IPS DF 4.7 (cell line): ENCODE measurements around the gene SARS1.
"Not testable (repeated sequence)": the region's sequence is repeated elsewhere in the genome, so short reads cannot be mapped to it uniquely, and the experiment has no call there.

Experiments used
- DNase-seq: peaks from one replicate; pipeline ENCODE4 v3.0.0-alpha.2; 2013; ENCODE audit warnings: low spot score; ENCODE audit errors: extremely low read depth

The SARS1 gene, protein sequence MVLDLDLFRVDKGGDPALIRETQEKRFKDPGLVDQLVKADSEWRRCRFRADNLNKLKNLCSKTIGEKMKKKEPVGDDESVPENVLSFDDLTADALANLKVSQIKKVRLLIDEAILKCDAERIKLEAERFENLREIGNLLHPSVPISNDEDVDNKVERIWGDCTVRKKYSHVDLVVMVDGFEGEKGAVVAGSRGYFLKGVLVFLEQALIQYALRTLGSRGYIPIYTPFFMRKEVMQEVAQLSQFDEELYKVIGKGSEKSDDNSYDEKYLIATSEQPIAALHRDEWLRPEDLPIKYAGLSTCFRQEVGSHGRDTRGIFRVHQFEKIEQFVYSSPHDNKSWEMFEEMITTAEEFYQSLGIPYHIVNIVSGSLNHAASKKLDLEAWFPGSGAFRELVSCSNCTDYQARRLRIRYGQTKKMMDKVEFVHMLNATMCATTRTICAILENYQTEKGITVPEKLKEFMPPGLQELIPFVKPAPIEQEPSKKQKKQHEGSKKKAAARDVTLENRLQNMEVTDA

DNA sequence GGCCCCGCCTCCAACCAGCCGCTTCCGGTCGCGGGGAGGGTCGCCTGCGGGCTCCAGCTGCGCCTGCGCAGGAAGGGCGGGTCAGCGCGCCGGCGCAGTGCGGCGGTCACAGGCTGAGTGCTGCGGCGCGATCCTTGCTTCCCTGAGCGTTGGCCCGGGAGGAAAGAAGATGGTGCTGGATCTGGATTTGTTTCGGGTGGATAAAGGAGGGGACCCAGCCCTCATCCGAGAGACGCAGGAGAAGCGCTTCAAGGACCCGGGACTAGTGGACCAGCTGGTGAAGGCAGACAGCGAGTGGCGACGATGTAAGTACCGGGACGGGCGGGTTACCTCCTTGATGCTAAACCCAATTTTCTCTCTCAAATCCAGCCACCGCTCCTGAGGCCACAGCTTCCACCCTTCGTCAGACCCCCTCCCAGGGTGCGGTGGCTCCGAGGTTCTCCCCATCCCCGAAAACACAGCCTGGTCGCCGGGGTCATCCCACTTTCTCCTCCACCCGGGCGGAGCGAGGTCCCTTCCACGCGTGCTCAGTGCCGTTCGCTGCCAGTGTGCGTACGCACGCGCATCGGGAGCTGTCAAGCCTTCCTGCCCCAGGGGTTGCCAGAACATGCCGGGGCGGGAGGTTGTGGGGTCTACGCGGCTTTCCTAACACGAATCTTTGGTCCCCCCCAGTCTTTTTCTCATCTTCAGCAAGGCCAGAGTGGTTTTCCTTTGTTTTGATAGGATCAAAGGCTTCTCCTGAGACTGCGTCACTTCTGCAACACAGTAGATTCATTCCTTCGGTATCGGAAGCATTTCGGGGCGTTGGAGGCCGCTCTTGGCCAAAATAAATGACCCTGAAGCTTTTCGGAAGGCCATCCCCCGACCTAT, at the start of gene SARS1:
SARS1 (plus strand) TSS at position 95 of the 870 bp plus-strand sequence; CDS start at position 170, 75 bp downstream.
- no peak for DNase-seq

- no peak for DNase-seq
Measured at GRCh38 chr1:109164538-109164937, 49.2 kb upstream of the SARS1 start.

DNA sequence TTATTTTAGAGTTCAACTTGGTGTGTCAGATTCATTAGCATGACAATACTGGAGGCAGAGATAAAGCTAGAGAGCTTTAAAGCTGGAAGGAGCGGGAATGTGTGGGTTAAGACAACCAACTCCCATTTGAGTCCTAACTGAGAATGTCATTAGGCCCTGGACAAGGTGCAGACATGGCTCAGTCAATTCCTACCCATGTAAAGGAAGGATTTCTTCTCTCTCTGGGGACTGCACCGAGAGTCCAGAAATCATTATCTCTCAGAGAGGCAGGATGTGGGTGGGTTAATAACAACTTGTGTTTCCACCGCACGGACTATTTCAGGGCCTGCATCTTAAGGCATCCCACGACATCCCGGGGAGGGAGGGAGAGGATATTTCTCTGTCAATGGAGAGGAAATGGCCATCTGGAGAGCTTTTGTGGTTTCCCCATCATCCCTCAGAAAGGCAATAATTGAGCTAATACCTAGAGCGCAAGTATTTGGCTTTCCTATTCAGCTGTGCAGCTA, 46.7 kb upstream of the SARS1 start:
- DNase-seq = no peak

DNA sequence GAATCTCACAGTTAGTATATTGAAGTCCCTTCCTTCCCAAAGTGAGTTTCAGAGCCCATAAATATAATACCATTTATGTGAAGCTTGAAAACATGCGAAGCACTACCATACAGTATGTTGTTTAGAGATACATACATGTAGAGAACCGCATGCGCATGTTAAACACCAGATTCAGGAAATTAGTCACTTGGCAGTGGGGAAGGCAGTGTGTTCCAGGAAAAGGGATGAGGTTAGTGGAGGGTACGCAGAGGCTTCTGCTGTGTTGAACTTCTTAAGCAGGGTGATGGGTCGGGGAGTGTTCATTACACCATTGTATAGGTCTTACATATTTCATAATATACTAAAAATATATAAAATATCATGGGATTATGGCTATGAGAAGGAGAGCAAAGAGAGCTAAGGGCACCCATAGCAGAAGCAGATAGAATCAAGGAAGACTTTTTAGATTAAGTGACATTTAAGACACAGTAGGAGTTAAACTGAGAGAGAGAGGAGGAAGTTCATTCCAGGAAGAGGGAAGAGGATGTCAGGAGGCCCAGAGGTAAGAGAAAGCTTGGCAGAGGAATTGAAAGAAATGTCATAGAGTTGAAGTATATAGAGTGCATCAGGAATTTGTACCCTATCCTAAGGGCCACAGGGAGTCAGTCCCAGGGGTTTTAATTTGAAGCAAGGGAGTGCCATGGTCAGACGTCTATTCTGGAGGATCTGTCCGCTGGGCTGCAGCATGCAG, 43.5 kb upstream of the SARS1 start:
- DNase-seq = no peak

- no peak for DNase-seq
Measured at GRCh38 chr1:109171646-109172045, 42.1 kb upstream of the SARS1 start.

GRCh38 chr1:109176349-109176748, 37.4 kb upstream of the SARS1 start:
- not testable (repeated sequence) for DNase-seq

DNA sequence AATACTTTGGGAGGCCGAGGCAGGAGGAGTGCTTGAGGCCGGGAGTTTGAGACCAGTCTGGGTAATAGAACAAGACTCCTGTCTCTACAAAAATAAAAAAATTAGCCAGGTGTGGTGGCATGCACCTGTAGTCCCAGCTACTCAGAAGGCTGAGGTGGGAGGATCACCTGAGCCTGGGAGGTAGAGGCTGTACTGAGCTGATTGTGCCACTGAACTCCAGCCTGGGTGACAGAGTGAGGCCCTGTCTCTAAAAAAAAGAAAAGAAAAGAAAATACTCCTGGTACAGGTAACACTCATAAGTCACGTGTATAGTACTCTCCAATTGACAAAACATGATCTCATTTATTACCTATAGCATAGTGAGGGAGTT, 33.0 kb upstream of the SARS1 start:
- DNase-seq = not testable (repeated sequence)

DNA sequence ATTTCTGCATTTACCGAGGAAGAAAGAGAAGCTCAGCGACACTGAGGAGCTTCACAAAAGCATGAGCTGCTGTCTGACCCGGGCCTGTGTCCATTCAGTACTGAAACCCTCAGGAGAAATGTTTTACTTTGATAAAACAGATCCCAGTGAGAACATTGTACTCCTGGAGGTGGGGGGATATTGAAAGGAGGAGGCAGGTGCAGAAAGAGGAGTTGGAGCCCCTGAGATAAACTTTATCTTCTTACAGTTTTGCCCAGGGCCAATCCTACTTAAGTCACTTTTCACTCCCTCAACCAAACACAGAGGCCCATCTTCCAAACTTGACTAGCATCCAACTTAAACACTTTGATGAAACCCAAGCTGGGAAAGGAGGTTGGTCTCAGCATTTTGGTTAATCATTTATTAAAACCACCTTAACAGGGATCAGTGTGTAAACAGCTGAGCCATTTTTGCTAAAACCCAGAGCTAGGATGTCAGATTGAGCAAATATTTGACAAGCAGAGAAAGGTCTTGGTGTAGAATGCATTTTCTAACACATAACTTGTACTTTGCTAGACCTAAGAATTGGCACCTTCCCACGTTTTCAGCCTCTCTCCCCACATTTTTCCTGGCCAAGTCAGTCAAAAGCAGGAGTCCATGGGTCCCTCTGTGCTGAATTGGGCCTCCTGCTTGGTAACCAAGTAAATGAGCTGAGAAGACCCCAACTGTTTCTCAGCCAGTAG, 32.5 kb upstream of the SARS1 start:
- DNase-seq = no peak

GRCh38 chr1:109181807-109182163, 31.9 kb upstream of the SARS1 start:
- no peak for DNase-seq

DNA sequence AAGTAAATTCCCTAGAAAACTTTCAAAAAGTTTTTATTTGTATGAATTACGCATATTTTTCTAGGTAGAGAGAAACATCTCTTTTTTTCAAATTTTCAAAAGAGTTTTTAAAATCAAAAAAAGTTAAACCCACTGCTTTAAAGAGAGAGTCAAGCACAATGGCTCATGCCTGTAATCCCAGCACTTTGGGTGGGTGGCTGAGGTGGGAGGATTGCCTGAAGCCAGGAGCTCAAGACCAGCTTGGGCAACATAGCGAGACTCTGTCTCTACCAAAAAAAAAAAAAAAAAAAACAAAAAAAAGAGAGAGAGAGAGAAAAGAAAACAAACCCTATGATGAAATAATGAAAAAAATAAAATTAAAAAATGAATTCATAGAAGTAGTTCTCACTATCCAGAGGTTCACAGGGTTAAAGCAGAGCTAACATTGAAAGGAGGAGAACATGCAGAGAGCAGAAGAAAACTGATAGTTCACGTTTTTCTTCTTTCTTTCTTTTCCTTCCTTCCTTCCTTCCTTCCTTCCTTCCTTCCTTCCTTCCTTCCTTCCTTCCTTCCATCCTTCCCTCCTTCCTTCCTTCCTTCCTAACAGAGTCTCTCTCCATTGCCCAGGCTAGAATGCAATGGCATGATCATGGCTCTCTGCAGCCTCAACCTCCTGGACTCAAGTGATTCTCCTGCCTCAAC, 30.5 kb upstream of the SARS1 start:
- no peak for DNase-seq

- DNase-seq = no peak
Measured at GRCh38 chr1:109184687-109185086, 29.0 kb upstream of the SARS1 start.

DNA sequence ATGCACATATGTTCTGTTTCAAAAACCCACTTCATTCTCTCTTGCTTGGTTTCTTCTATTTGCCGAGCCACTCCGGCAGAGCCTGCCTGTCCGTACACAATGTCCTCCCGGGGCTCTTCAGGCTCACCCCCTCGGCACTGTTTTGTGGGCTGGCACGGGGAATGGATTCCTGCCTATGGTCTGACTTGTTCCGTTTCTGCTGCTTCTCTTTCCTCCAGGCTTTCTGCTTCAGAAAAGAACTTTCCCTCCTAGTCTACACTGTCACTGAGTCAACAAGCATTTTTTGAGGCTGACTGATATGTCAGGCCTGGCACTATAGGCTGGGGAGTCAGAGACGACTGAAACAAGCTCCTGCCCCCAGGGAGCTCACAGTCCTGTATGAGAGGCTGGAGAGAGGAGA, 28.4 kb upstream of the SARS1 start:
- DNase-seq = no peak

DNA sequence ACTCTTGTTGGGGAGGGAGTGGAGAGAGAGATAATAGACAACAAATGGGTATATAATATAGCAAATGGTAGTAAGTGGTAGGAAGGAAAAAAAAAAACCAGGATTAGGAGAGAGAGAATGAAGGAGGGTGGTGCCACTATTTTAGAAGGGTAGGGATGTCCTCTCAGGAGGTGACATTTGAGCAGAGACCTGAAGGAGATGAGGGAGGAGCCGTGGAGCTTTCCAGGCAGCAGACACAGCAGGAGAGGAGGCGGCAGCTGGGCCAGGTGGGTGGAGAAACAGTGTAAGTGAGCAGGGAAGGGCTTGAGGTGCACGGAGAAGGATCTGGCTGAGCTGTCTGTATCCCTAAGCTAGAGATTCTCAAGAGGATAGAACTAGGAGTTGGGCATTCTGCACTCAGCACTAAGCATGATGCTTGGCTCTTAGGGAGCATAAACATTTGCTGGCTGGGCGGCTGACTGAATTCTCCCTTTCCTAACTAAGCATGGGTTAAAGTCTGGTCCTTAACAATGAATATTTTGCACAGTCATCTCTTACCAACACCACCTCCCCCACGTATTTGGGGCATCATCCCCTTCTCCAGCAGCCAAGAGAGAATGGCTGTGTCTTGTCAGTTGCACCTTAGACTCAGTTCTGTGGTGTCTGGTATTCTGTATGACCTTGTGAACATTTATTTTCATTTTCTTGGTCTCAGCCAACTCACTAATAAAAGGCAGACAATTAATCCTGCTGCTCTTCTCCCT, 27.6 kb upstream of the SARS1 start:
- no peak for DNase-seq

GRCh38 chr1:109186733-109187086, 27.0 kb upstream of the SARS1 start:
- DNase-seq = no peak

GRCh38 chr1:109187127-109187526, 26.6 kb upstream of the SARS1 start:
- DNase-seq = no peak

DNA sequence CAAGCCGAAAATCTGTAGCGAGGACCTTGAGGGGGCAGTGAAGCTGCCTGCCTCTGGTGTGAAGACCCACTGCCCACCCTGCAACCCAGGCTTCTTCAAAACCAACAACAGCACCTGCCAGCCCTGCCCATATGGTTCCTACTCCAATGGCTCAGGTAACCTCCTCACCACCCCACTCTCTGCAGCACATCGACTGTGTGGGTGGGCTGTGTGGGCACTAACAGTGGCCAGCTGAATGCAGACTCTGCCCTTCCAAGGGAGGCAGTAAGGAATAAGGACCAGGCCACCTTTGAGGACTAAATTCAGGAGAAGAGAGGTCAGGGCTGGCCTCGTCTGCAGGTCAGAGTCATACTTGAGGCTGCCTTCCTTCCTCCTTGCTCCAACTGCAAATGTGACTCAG, 25.5 kb upstream of the SARS1 start:
- DNase-seq = no peak

DNA sequence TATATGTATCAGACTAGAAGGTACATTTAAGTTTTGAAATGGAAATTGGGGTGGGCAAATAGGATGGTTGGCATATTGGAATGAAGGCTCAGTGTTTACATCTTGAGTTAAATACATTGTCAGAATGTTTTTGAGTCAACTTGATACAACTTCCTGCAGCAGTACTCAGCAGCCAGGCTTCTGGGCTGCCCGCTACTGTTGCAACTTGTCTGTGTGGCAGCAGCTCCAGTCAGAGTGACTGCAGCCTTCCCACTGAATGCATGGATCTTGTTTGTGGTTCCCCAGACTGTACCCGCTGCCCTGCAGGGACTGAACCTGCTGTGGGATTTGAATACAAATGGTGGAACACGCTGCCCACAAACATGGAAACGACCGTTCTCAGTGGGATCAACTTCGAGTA, 24.9 kb upstream of the SARS1 start:
- DNase-seq = no peak

DNA sequence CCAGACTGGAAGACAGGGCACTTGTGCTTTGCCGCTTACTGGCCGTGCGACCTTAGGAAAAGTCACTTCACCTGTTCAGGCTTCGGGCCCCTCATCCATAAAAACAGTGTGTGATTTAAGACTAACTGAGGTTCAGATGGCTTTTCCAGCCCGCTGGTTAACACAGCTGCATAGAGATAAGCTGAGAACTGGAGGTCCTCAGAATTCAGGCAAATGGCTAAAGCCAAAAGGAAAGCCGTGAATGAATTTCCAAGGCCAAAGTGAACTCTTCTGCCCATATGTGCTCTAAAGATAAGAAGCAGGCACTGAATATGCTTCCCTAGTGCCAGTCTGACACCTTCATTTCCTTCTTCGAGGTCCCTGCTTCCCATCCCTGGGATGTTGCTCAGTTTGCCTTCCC, 23.5 kb upstream of the SARS1 start:
- no peak for DNase-seq

- no peak for DNase-seq
Measured at GRCh38 chr1:109191377-109191776, 22.3 kb upstream of the SARS1 start.

GRCh38 chr1:109191891-109192290, 21.8 kb upstream of the SARS1 start:
- no peak for DNase-seq
